Heart right ventricle (tissue), 16 donors: ENCODE measurements around the gene ZXDB. TPM values are rescaled to one million over a fixed set of nuclear protein-coding genes. Genes with fewer than 3 reads are reported as not detected.
"Not testable (repeated sequence)": the region's sequence is repeated elsewhere in the genome, so short reads cannot be mapped to it uniquely, and the experiment has no call there.

Experiments
- ATAC-seq, 8 donors: fragments of 200-7000 bp; cut with Tn5 transposase; one replicate each; pipeline ENCODE4 v1.9.1; 2020; ENCODE audit warnings: mild to moderate bottlenecking in 8 of 8, moderate library complexity in 8 of 8, moderate number of reproducible peaks in 1 of 8
- DNase-seq, 2 donors: peaks; one replicate each; pipeline ENCODE4 v3.0.0-alpha.2; 2020
- H3K27ac ChIP-seq, 10 donors: fragments of 200-600 bp; sonication (generic) in 2 of 10; one replicate each; pipeline versions ENCODE4 v1.5.0 to v1.8.0; 2020 to 2022; ENCODE audit warnings: mild to moderate bottlenecking in 3 of 10
- H3K27me3 ChIP-seq, 7 donors: fragments of 200-600 bp; one replicate each; pipeline ENCODE4 v1.8.0; 2021 to 2022; ENCODE audit warnings: mild to moderate bottlenecking in 2 of 7
- H3K36me3 ChIP-seq, 9 donors: fragments of 200-600 bp; sonication (generic) in 1 of 9; one replicate each; pipeline versions ENCODE4 v1.5.0 to v1.8.0; 2020 to 2022; ENCODE audit warnings: mild to moderate bottlenecking in 2 of 9
- H3K4me1 ChIP-seq, 9 donors: fragments of 200-600 bp; sonication (generic) in 1 of 9; one replicate each; pipeline versions ENCODE4 v1.5.0 to v1.8.0; 2020 to 2022; ENCODE audit warnings: mild to moderate bottlenecking in 4 of 9
- H3K4me3 ChIP-seq, 10 donors: fragments of 200-600 bp; sonication (generic) in 2 of 10; one replicate each; pipeline versions ENCODE4 v1.5.0 to v1.8.0; 2020 to 2022; ENCODE audit warnings: mild to moderate bottlenecking in 7 of 10, moderate library complexity in 2 of 10
- H3K9me3 ChIP-seq, 11 donors: fragments of 200-600 bp in 10 of 11; sonication (generic) in 2 of 11; one replicate each; pipeline versions ENCODE4 v1.5.0 to v1.8.0; 2013 to 2022; ENCODE audit warnings: mild to moderate bottlenecking in 2 of 11, control low read depth in 1 of 11, moderate library complexity in 1 of 11
- WGBS, 2 donors: extraction: QIAGEN DNeasy Blood & Tissue Kit; methylation state at CpG; one replicate each; pipeline ENCODE4 v1.1.7; 2013; ENCODE audit warnings: inconsistent platforms in 1 of 2; 5-methylcytosine and 5-hydroxymethylcytosine counted together
- intact Hi-C, 10 donors: fragments of 100-400 bp; cut with DNase I; formaldehyde crosslinking; loops; one replicate each; pipeline versions ENCODE4 v1.11.1 to v1.14.2; 2022
- long read RNA-seq, 3 donors: library from polyadenylated mRNA; unstranded; transcript quantifications; one replicate each; pipeline ENCODE4 v2.0.0, GENCODE V29; 2020 to 2021
- polyA plus RNA-seq, 2 donors: library from polyadenylated mRNA; stranded (reverse); fragments of 200-250 nt; gene quantifications; one replicate each; pipeline ENCODE4 v1.2.3, GENCODE V29; 2013
- total RNA-seq, 10 donors: library from RNA; stranded (reverse); fragmentation: NEBNext Ultra II Directional in 3 of 10; extraction: Animal tissue kit (Norgen Biotek cat#: 25700) in 3 of 10; gene quantifications; one replicate each; pipeline versions ENCODE4 v1.2.1 to v1.2.4, GENCODE V29; 2021 to 2023
- TF ChIP-seq, protein P1 (sequence below), 9 donors: fragments of 200-600 bp; sonication (generic) in 2 of 9; IDR thresholded peaks; one replicate each; pipeline versions ENCODE4 v1.5.0 to v1.8.0; 2021 to 2022; ENCODE audit warnings: antibody characterized with exemption in 9 of 9, mild to moderate bottlenecking in 5 of 9, moderate library complexity in 1 of 9
- donor health status: Arrhythmogenic right ventricular cardiomyopathy.
- donor health status: ischemic (EF 13 %, LVEDD 7.1; RV severe dilation, severe dysfunction).
- donor health status: healthy with polysubstance abuse.
- donor health status: DM: no; HTN: yes; CAD: no.
- donor health status: DM: no; HTN: no; CAD: no.
- donor health status: ischemic (EF 25% LVEDD 6.9; RV normal size, moderate dysfunction).
- donor health status: ischemic (EF 25% LVEDD 5.7; RV mildly dilated, moderate dysfunction).
- donor health status: healthy.
- donor health status: DM: yes; HTN: yes; CAD: no.
- donor health status: Ischemic cardiomyopathy.
- donor health status: ischemic (EF 35%, LVEDD 5.7; RV mildly dilated, moderate dysfunction).
- donor health status: nonischemic (EF 11% LVEDD 7.7; RV severe dilation, severe dysfunction).
- donor health status: DM: yes; HTN: yes; CAD: no.
- donor health status: PGD.
- donor health status: ischemic (EF 29% LVEDD 5.4; RV normal size, mild dysfunction).
- donor health status: nonischemic (EF 23%, LVEDD 6.1; RV moderate dilation, normal function).

Gene ZXDB
- total RNA-seq = 1 to 10 TPM; 4.7 to 7.6 (median 6.4) TPM
- polyA plus RNA-seq = 1 to 10 TPM; 1.6 to 1.8 TPM
- long read RNA-seq, donor 1, full-length matches to known transcripts = 4 of 6 reads
- long read RNA-seq, donor 1, partial matches to known transcripts = 0 of 6 reads
- long read RNA-seq, donor 1, other reads (novel, unspliced or antisense) = 2 of 6 reads
- long read RNA-seq, donor 2, full-length matches to known transcripts = 1 of 2 reads
- long read RNA-seq, donor 2, partial matches to known transcripts = 0 of 2 reads
- long read RNA-seq, donor 2, other reads (novel, unspliced or antisense) = 1 of 2 reads
- long read RNA-seq, donor 3, full-length matches to known transcripts = 2 of 2 reads
- long read RNA-seq, donor 3, partial matches to known transcripts = 0 of 2 reads
- long read RNA-seq, donor 3, other reads (novel, unspliced or antisense) = 0 of 2 reads

GRCh38 chrX:57591284-57592159 is at the start of gene ZXDB:
TSS of gene ZXDB (plus strand) at chrX:57592011. CDS start at chrX:57592049, 38 bp downstream.
- not testable (repeated sequence) for H3K36me3 ChIP-seq, H3K9me3 ChIP-seq, H3K27me3 ChIP-seq
- Histone ChIP-seq H3K27ac (peak within 1 kb of the TSS; percentile 86 to 95 (median 92)), H3K4me1 (peaks cover 0 to 36% (median 22%) of the 10 kb centered on the region in 9 donors), H3K4me3 (peak within 1 kb of the TSS; percentile 25 to 65 (median 62))
- ATAC-seq (peak in 7 of 8 donors; percentile 68 to 82 (median 75)), DNase-seq (peak in 1 of 2 donors; percentile 5)
- intact Hi-C loops = loop anchor here in 2 of 10 donors (10.0 kb wide), 1 partner anchor 313 kb away; no protein-coding TSS in a partner anchor
- 7 to 9% methylated on average over 13 of the region's 39 CpGs for WGBS, 2 donors

- Histone ChIP-seq H3K9me3 (peaks cover 0 to 6% (median 0%) of the 10 kb centered on the region in 11 donors), H3K27ac (no peak overlapping the region), H3K36me3 (no peaks in the 10 kb centered on the region), H3K27me3 (no peaks in the 10 kb centered on the region), H3K4me1 (no peaks in the 10 kb centered on the region), H3K4me3 (no peak overlapping the region)
- DNase-seq (no peak), ATAC-seq (no peak)
- TF ChIP-seq, protein P1, sequence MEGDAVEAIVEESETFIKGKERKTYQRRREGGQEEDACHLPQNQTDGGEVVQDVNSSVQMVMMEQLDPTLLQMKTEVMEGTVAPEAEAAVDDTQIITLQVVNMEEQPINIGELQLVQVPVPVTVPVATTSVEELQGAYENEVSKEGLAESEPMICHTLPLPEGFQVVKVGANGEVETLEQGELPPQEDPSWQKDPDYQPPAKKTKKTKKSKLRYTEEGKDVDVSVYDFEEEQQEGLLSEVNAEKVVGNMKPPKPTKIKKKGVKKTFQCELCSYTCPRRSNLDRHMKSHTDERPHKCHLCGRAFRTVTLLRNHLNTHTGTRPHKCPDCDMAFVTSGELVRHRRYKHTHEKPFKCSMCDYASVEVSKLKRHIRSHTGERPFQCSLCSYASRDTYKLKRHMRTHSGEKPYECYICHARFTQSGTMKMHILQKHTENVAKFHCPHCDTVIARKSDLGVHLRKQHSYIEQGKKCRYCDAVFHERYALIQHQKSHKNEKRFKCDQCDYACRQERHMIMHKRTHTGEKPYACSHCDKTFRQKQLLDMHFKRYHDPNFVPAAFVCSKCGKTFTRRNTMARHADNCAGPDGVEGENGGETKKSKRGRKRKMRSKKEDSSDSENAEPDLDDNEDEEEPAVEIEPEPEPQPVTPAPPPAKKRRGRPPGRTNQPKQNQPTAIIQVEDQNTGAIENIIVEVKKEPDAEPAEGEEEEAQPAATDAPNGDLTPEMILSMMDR (IDR thresholded peaks at IDR 0.05) = no peak
- 66 to 68% methylated on average over 4 of the region's 4 CpGs for whole genome bisulfite sequencing, 2 donors
- intact Hi-C loops = no loop called here
Observed at GRCh38 chrX:57565198-57565597, 26.6 kb upstream of the ZXDB start.

- Histone ChIP-seq H3K4me3 (no peak overlapping the region), H3K9me3 (no peaks in the 10 kb centered on the region), H3K4me1 (no peaks in the 10 kb centered on the region), H3K27me3 (no peaks in the 10 kb centered on the region), H3K27ac (no peak overlapping the region), H3K36me3 (no peaks in the 10 kb centered on the region)
- ATAC-seq (no peak), DNase-seq (no peak)
- TF ChIP-seq, protein P1 (IDR thresholded peaks at IDR 0.05) = peak in 7 of 9 donors; percentile 28 to 51 (median 43)
- 13 to 18% methylated on average over 2 of the region's 2 CpGs for WGBS, 2 donors
- intact Hi-C loops = loop anchor here in 2 of 10 donors (5.0 to 10.0 kb wide), 2 partner anchors 189 to 351 kb away; no protein-coding TSS in a partner anchor
Observed at GRCh38 chrX:57573754-57574153, 18.1 kb upstream of the ZXDB start.

- H3K4me3 ChIP-seq, DNase-seq, ATAC-seq, H3K36me3 ChIP-seq, H3K4me1 ChIP-seq, H3K27ac ChIP-seq, H3K9me3 ChIP-seq: not testable (repeated sequence)
- peaks cover 0 to 11% (median 0%) of the 10 kb centered on the region in 7 donors for H3K27me3 ChIP-seq
- TF ChIP-seq, protein P1 (IDR thresholded peaks at IDR 0.05) = peak in 6 of 9 donors; percentile 26 to 47 (median 32)
- WGBS, 2 donors = 70 to 73% methylated on average over 7 to 9 of the region's 9 CpGs
- intact Hi-C loops = loop anchor here in 3 of 10 donors (10.0 kb wide), 2 partner anchors 332 to 342 kb away; partner anchors contain the start of gene ZXDA (in 1 of the 3)
Observed at GRCh38 chrX:57582948-57583347, 8.9 kb upstream of the ZXDB start.
